OCI-LY7 (cell line): ENCODE results near the gene CSPG4. TPM values are rescaled to one million over a fixed set of nuclear protein-coding genes. Genes with fewer than 3 reads are reported as not detected.

Experiments
- BruUV-seq: library from RNA; stranded (reverse); fragments of 400-500 nt; replicated peaks from 2 replicates; lab custom pipeline; 2021; lab: Mats Ljungman, UMichigan
- CTCF ChIA-PET: fragments of 300-600 bp; sonication (Branson Sonifier 250); formaldehyde crosslinking; loops from one replicate; lab custom pipeline; 2022; ENCODE audit warnings: antibody characterized with exemption; ENCODE audit not compliant: unreplicated experiment; lab: Charles Lee
- POLR2A ChIA-PET: fragments of 300-600 bp; sonication (Branson Sonifier 250); formaldehyde crosslinking; loops from one replicate; lab custom pipeline; 2022; ENCODE audit warnings: antibody characterized with exemption; lab: Charles Lee
- DNase-seq: peaks from one replicate; pipeline ENCODE4 v3.0.0-alpha.2; 2015; ENCODE audit warnings: low spot score
- H2AFZ ChIP-seq: fragments of 200-600 bp; sonication (generic), shearing (Covaris generic); 2 replicates; pipeline ENCODE4 v1.6.1; 2014; ENCODE audit warnings: mild to moderate bottlenecking, antibody characterized with exemption, low read length, moderate library complexity
- H3K27ac ChIP-seq: fragments of 200-600 bp; sonication (generic); 2 replicates; pipeline ENCODE4 v1.5.1; 2014; ENCODE audit warnings: mixed run types, low read depth, mild to moderate bottlenecking, moderate library complexity, low read length, inconsistent platforms; ENCODE audit not compliant: poor library complexity, severe bottlenecking
- H3K36me3 ChIP-seq: fragments of 200-600 bp; sonication (generic); 2 replicates; pipeline ENCODE4 v1.6.1; 2014; ENCODE audit warnings: mild to moderate bottlenecking, antibody characterized with exemption, low read length, moderate library complexity, mixed read lengths; ENCODE audit not compliant: insufficient read depth
- H3K4me1 ChIP-seq: fragments of 200-600 bp; sonication (generic); 2 replicates; pipeline ENCODE4 v1.5.1; 2014; ENCODE audit warnings: mild to moderate bottlenecking, low read length; ENCODE audit not compliant: insufficient read depth, poor library complexity, severe bottlenecking
- H3K4me2 ChIP-seq: fragments of 200-600 bp; sonication (generic); 2 replicates; pipeline ENCODE4 v1.6.1; 2014; ENCODE audit warnings: mild to moderate bottlenecking, low read length
- H3K4me3 ChIP-seq: fragments of 200-600 bp; sonication (generic); 2 replicates; pipeline ENCODE4 v1.5.1; 2014; ENCODE audit warnings: mild to moderate bottlenecking, low read depth, low read length; ENCODE audit not compliant: poor library complexity, severe bottlenecking
- H3K79me2 ChIP-seq: fragments of 200-600 bp; sonication (generic); 2 replicates; pipeline ENCODE4 v1.6.1; 2016; ENCODE audit warnings: low read depth, mild to moderate bottlenecking, low read length, moderate library complexity, mixed read lengths; ENCODE audit not compliant: insufficient read depth
- H3K9me2 ChIP-seq: fragments of 200-600 bp; sonication (generic); 2 replicates; pipeline ENCODE4 v1.6.1; 2016; ENCODE audit warnings: mild to moderate bottlenecking, low read length, mixed read lengths; ENCODE audit not compliant: insufficient read depth
- H3K9me3 ChIP-seq: fragments of 200-600 bp; sonication (generic); 2 replicates; pipeline ENCODE4 v1.6.1; 2014; ENCODE audit warnings: mild to moderate bottlenecking, mixed run types, low read length, mixed read lengths
- H4K20me1 ChIP-seq: fragments of 200-600 bp; sonication (generic); 2 replicates; pipeline ENCODE4 v1.6.1; 2014; ENCODE audit warnings: mild to moderate bottlenecking, antibody characterized with exemption, low read length, moderate library complexity, mixed read lengths; ENCODE audit not compliant: insufficient read depth
- CTCF ChIP-seq: fragments of 200-600 bp; sonication (generic); conservative IDR thresholded peaks from 2 replicates; pipeline ENCODE4 v1.5.1; 2014; ENCODE audit warnings: mild to moderate bottlenecking, antibody characterized with exemption, low read length, moderate library complexity, mixed read lengths
- EZH2phosphoT487 ChIP-seq: fragments of 200-600 bp; sonication (generic); IDR thresholded peaks from 2 replicates; pipeline ENCODE4 v1.6.1; 2018; ENCODE audit warnings: low read depth, borderline replicate concordance, mild to moderate bottlenecking, mixed run types, antibody characterized with exemption, low read length, moderate library complexity, mixed read lengths
- intact Hi-C: fragments of 100-400 bp; cut with micrococcal nuclease; formaldehyde crosslinking; loops from one replicate; pipeline ENCODE4 v1.10.0; 2022; ENCODE audit not compliant: unreplicated experiment
- total RNA-seq, 2 experiments: library from RNA; depleted of rRNA in 1 of 2; stranded (reverse); fragments of >200 nt in 1 of 2; shearing (Covaris generic) in 1 of 2; gene quantifications; 2 replicates each; pipeline ENCODE4 v1.2.3, GENCODE V29; 2014 to 2022

The CSPG4 gene
- total RNA-seq, 2 experiments from 2014 or later, result not detected

- Histone ChIP-seq H3K36me3 (no peaks in the 10 kb centered on the region), H3K27ac (no peak overlapping the region), H3K79me2 (no peaks in the 10 kb centered on the region), H3K4me1 (no peaks in the 10 kb centered on the region), H3K9me3 (no peaks in the 10 kb centered on the region), H3K4me2 (no peak overlapping the region), H2AFZ (no peak overlapping the region), H4K20me1 (no peaks in the 10 kb centered on the region), H3K4me3 (no peak overlapping the region), H3K9me2 (no peaks in the 10 kb centered on the region)
- BruUV-seq, result no TSS peak
- CTCF ChIA-PET, result no interaction called here
- intact Hi-C loops, result no loop called here
- TF ChIP-seq CTCF (no peak), EZH2phosphoT487 (no peak)
- DNase-seq, result no peak
- POLR2A ChIA-PET, result interaction anchor here (0.5 kb wide), 1 partner anchor 225 kb away, joined by 3 read pairs; no protein-coding TSS in a partner anchor
These were observed 36.9 kb downstream of the CSPG4 start for GRCh38 chr15:75675579-75676404.

- intact Hi-C loops, result no loop called here
- ChIA-PET CTCF (no interaction called here), POLR2A (interaction anchor here (1.4 kb wide), 1 partner anchor 33 kb away, joined by 3 read pairs; no protein-coding TSS in a partner anchor)
- H3K27ac ChIP-seq, result no peak overlapping the region
- no peaks in the 10 kb centered on the region for H4K20me1 ChIP-seq
- no peak for DNase-seq
- no peak overlapping the region for H3K4me3 ChIP-seq
- H2AFZ ChIP-seq, result no peak overlapping the region
- TF ChIP-seq EZH2phosphoT487, result no peak
- no peak for TF ChIP-seq CTCF
- H3K79me2 ChIP-seq, result no peaks in the 10 kb centered on the region
- no TSS peak for BruUV-seq
- no peaks in the 10 kb centered on the region for H3K9me3 ChIP-seq
- H3K9me2 ChIP-seq, result no peaks in the 10 kb centered on the region
- no peak overlapping the region for H3K4me2 ChIP-seq
- H3K4me1 ChIP-seq, result no peaks in the 10 kb centered on the region
- no peaks in the 10 kb centered on the region for H3K36me3 ChIP-seq
These were observed 38.3 kb downstream of the CSPG4 start for GRCh38 chr15:75674366-75674765.
